H1 (cell line): ENCODE data around the gene KRTAP9-1. TPM values are rescaled to one million over a fixed set of nuclear protein-coding genes. Genes with fewer than 3 reads are reported as not detected.

ENCODE experiments used
- CHD1 ChIP-seq: IDR thresholded peaks from 2 replicates; pipeline ENCODE4 v1.6.1; 2012; ENCODE audit warnings: low read depth, low read length, improper control_type of control experiment
- CHD2 ChIP-seq: IDR thresholded peaks from 2 replicates; pipeline ENCODE4 v1.6.1; 2012; ENCODE audit warnings: low read length, improper control_type of control experiment
- CHD7 ChIP-seq: fragments of 300-600 bp; sonication (generic); IDR thresholded peaks from 2 replicates; pipeline ENCODE4 v1.7.1; 2012; ENCODE audit warnings: low read length, moderate library complexity, mild to moderate bottlenecking, inconsistent platforms; ENCODE audit not compliant: insufficient replicate concordance
- FOSL1 ChIP-seq: IDR thresholded peaks from 2 replicates; pipeline ENCODE4 v1.6.1; 2011; ENCODE audit warnings: mild to moderate bottlenecking, low read depth, low read length, moderate library complexity; ENCODE audit not compliant: insufficient read depth
- GABPA ChIP-seq: IDR thresholded peaks from 2 replicates; pipeline ENCODE4 v1.6.1; 2011; ENCODE audit warnings: mild to moderate bottlenecking, low read length, moderate library complexity, borderline replicate concordance; ENCODE audit not compliant: insufficient read depth
- KDM4A ChIP-seq: IDR thresholded peaks from one replicate; pipeline ENCODE4 v1.7.1; 2012; ENCODE audit warnings: low read depth, mild to moderate bottlenecking, moderate library complexity, low read length, inconsistent platforms; ENCODE audit not compliant: severe bottlenecking
- MAFK ChIP-seq: IDR thresholded peaks from 2 replicates; pipeline ENCODE4 v1.6.1; 2012; ENCODE audit warnings: low read depth, mild to moderate bottlenecking, improper control_type of control experiment, low read length
- PHF8 ChIP-seq: fragments of 200-600 bp; sonication (generic); conservative IDR thresholded peaks from 2 replicates; pipeline ENCODE4 v1.7.1; 2012; ENCODE audit warnings: low read depth, mild to moderate bottlenecking, inconsistent platforms, low read length, moderate library complexity
- RXRA ChIP-seq: IDR thresholded peaks from 2 replicates; pipeline ENCODE4 v1.6.1; 2011; ENCODE audit warnings: low read depth, mild to moderate bottlenecking, low read length, moderate library complexity; ENCODE audit not compliant: insufficient read depth
- SRF ChIP-seq: IDR thresholded peaks from 2 replicates; pipeline ENCODE4 v1.6.1; 2011; ENCODE audit warnings: mild to moderate bottlenecking, low read depth, low read length, moderate library complexity
- TAF7 ChIP-seq: optimal IDR thresholded peaks from 2 replicates; pipeline ENCODE3; 2011; ENCODE audit warnings: low read depth, mild to moderate bottlenecking, inconsistent platforms, low read length, moderate library complexity, borderline replicate concordance
- polyA plus RNA-seq, 7 experiments: library from polyadenylated mRNA; depleted of rRNA in 3 of 7; stranded (reverse) in 5 of 7; unstranded in 2 of 7; fragments of >200 nt in 5 of 7; fragments of 200-250 nt in 2 of 7; gene quantifications; 1 replicate in 5 of 7; 2 replicates in 1 of 7; 4 replicates in 1 of 7; pipeline versions ENCODE4 v1.2.1 to v1.2.3, GENCODE V29; 2011 to 2013; ENCODE audit warnings: missing spikeins in 2 of 7, mixed read lengths in 2 of 7
- total RNA-seq: library from RNA; stranded (reverse); fragmentation: NEBNext Ultra II Directional; extraction: Animal tissue kit (Norgen Biotek cat#: 25700); gene quantifications from 2 replicates; pipeline ENCODE4 v1.2.1, GENCODE V29; 2021

Gene KRTAP9-1
- total and polyA plus RNA-seq, 2 of the 8 experiments (the other 6 are each of a cell fraction or from before 2014, with no cell fraction given), result not detected

GRCh38 chr17:41163828-41164227 lies 25.9 kb upstream of the KRTAP9-1 start (continued):
- TF ChIP-seq CHD7 (no peak), PHF8 (no peak), CHD2 (no peak), SRF (no peak), KDM4A (no peak), GABPA (no peak), CHD1 (no peak), FOSL1 (no peak), TAF7 (no peak), RXRA (no peak), MAFK (no peak)
